Liver (tissue), 10 donors: ENCODE measurements around the gene UBE2M. TPM values are rescaled to one million over a fixed set of nuclear protein-coding genes. Genes with fewer than 3 reads are reported as not detected.
"Not testable (repeated sequence)": the region's sequence is repeated elsewhere in the genome, so short reads cannot be mapped to it uniquely, and the experiment has no call there.

ENCODE experiments used
- DNase-seq: peaks from one replicate; pipeline ENCODE4 v3.0.0-alpha.2; 2017; ENCODE audit warnings: low spot score
- H3K27ac ChIP-seq, 2 donors: one replicate each; pipeline ENCODE4 v1.7.0; 2013; ENCODE audit warnings: inconsistent platforms in 2 of 2, low read length in 2 of 2, control low read depth in 1 of 2, low read depth in 1 of 2, mild to moderate bottlenecking in 1 of 2
- H3K27me3 ChIP-seq, 4 donors: one replicate each; pipeline versions ENCODE4 v1.6.1 to v1.7.0; 2013; ENCODE audit warnings: low read length in 3 of 4, inconsistent platforms in 1 of 4, mild to moderate bottlenecking in 1 of 4, moderate library complexity in 1 of 4; ENCODE audit not compliant: control insufficient read depth in 4 of 4, insufficient read depth in 4 of 4
- H3K36me3 ChIP-seq, 4 donors: one replicate each; pipeline versions ENCODE4 v1.6.1 to v1.7.0; 2013; ENCODE audit warnings: low read length in 3 of 4, mild to moderate bottlenecking in 3 of 4, low read depth in 1 of 4, moderate library complexity in 1 of 4; ENCODE audit not compliant: control insufficient read depth in 4 of 4, insufficient read depth in 3 of 4
- H3K4me1 ChIP-seq, 4 donors: one replicate each; pipeline versions ENCODE4 v1.6.1 to v1.7.0; 2013; ENCODE audit warnings: low read length in 3 of 4, mild to moderate bottlenecking in 3 of 4, moderate library complexity in 1 of 4; ENCODE audit not compliant: control insufficient read depth in 4 of 4, insufficient read depth in 4 of 4
- H3K4me3 ChIP-seq, 3 donors: one replicate each; pipeline versions ENCODE4 v1.6.1 to v1.7.0; 2013; ENCODE audit warnings: low read length in 3 of 3, control low read depth in 1 of 3, low read depth in 1 of 3, mild to moderate bottlenecking in 1 of 3
- H3K9ac ChIP-seq, 2 donors: one replicate each; pipeline ENCODE4 v1.7.0; 2013; ENCODE audit warnings: low read length in 2 of 2, mild to moderate bottlenecking in 2 of 2, moderate library complexity in 2 of 2, control low read depth in 1 of 2, low read depth in 1 of 2
- H3K9me3 ChIP-seq, 4 donors: one replicate each; pipeline versions ENCODE4 v1.6.1 to v1.7.0; 2013; ENCODE audit warnings: low read length in 3 of 4; ENCODE audit not compliant: control insufficient read depth in 4 of 4
- EGR1 ChIP-seq, 2 donors: IDR thresholded peaks; 2 replicates each; pipeline ENCODE4 v1.6.1; 2016 to 2018; ENCODE audit warnings: antibody characterized with exemption in 2 of 2, low read depth in 2 of 2
- FOXA1 ChIP-seq: IDR thresholded peaks from 2 replicates; pipeline ENCODE4 v1.6.1; 2016; ENCODE audit warnings: antibody characterized with exemption
- GABPA ChIP-seq, 2 donors: IDR thresholded peaks in 1 of 2; conservative IDR thresholded peaks in 1 of 2; 2 replicates each; pipeline ENCODE4 v1.6.1; 2016; ENCODE audit warnings: antibody characterized with exemption in 2 of 2, mild to moderate bottlenecking in 1 of 2, moderate library complexity in 1 of 2
- HNF4A ChIP-seq, 2 donors: conservative IDR thresholded peaks; 2 replicates each; pipeline ENCODE4 v1.6.1; 2016; ENCODE audit warnings: antibody characterized with exemption in 2 of 2, mild to moderate bottlenecking in 2 of 2
- HNF4G ChIP-seq: IDR thresholded peaks from 2 replicates; pipeline ENCODE4 v1.6.1; 2016; ENCODE audit warnings: antibody characterized with exemption
- JUND ChIP-seq, 2 donors: IDR thresholded peaks; 2 replicates each; pipeline ENCODE4 v1.6.1; 2016; ENCODE audit warnings: antibody characterized with exemption in 2 of 2
- NR2F2 ChIP-seq: IDR thresholded peaks from 2 replicates; pipeline ENCODE4 v1.6.1; 2016; ENCODE audit warnings: antibody characterized with exemption
- RXRA ChIP-seq, 2 donors: IDR thresholded peaks; 2 replicates each; pipeline ENCODE4 v1.6.1; 2017 to 2018; ENCODE audit warnings: antibody characterized with exemption in 2 of 2, mild to moderate bottlenecking in 1 of 2
- SP1 ChIP-seq: IDR thresholded peaks from 2 replicates; pipeline ENCODE4 v1.6.1; 2018; ENCODE audit warnings: antibody characterized with exemption, mild to moderate bottlenecking
- YY1 ChIP-seq: IDR thresholded peaks from 2 replicates; pipeline ENCODE4 v1.6.1; 2016; ENCODE audit warnings: antibody characterized with exemption, mild to moderate bottlenecking
- WGBS: extraction: QIAGEN DNeasy Blood & Tissue Kit; methylation state at CpG from one replicate; pipeline ENCODE4 v1.1.7; 2013; 5-methylcytosine and 5-hydroxymethylcytosine counted together
- polyA plus RNA-seq, 2 donors: library from polyadenylated mRNA; stranded (reverse) in 1 of 2; unstranded in 1 of 2; fragments of 200-250 nt in 1 of 2; fragments of >200 nt in 1 of 2; fragmentation: Nextera tagmentation in 1 of 2; extraction: Ambion mirVana in 1 of 2; gene quantifications; one replicate each; pipeline versions ENCODE4 v1.2.1 to v1.2.3, GENCODE V29; 2013 to 2015
- small RNA-seq: library from RNA; depleted of rRNA; stranded (forward); fragments of <200 nt; gene quantifications from one replicate; pipeline ENCODE3, GENCODE V24; 2014
- total RNA-seq, 2 donors: library from RNA; depleted of rRNA; stranded (reverse); fragments of >200 nt; gene quantifications; one replicate each; pipeline ENCODE4 v1.2.3, GENCODE V29; 2014
- TF ChIP-seq, protein P1 (sequence below): IDR thresholded peaks from 2 replicates; pipeline ENCODE4 v1.6.1; 2016; ENCODE audit warnings: antibody characterized with exemption
- TF ChIP-seq, protein P2 (sequence below): fragments of 150-350 bp; IDR thresholded peaks from 2 replicates; pipeline ENCODE4 v1.5.1; 2017; ENCODE audit warnings: improper control_type of control experiment, low read depth, low read length; ENCODE audit not compliant: missing input control
- TF ChIP-seq, protein P3 (sequence below): IDR thresholded peaks from 2 replicates; pipeline ENCODE4 v1.6.1; 2016; ENCODE audit warnings: antibody characterized with exemption
- TF ChIP-seq, protein P4 (sequence below): IDR thresholded peaks from 2 replicates; pipeline ENCODE4 v1.6.1; 2016; ENCODE audit warnings: antibody characterized with exemption, mild to moderate bottlenecking
- donor health status: healthy.
- donor health status: healthy.
- donor health status: healthy.
- donor health status: healthy.
- donor health status: healthy.

Gene UBE2M
- total and polyA plus RNA-seq, 4 donors = 7.6 to 30.7 (median 17.7) TPM

DNA sequence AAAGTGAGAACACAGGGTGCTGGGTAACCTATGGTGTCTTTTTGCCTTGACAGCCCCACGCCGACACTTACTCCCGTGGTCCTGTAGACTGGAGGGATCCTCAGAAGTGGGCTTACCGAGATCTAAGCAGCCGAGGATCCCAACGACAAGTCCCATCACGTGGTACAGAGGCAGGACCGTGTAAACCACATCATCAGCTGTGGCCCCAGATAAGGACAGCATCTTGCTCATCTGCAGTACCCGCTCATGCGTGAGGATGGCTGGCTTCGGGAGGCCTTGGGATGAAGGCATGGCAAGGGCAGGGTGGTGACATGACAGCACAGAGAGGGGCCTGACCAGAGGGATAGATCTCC, 48.7 kb downstream of the UBE2M start:
- H3K4me1 ChIP-seq = peaks cover 20 to 81% (median 64%) of the 10 kb centered on the region in 4 donors
- DNase-seq = no peak
- H3K27ac ChIP-seq = peak overlapping the region; percentile 80 to 86
- H3K9ac ChIP-seq = peak overlapping the region in 1 of 2 donors; percentile 43
- no peaks in the 10 kb centered on the region for H3K9me3 ChIP-seq
- peaks cover 0 to 3% (median 0%) of the 10 kb centered on the region in 4 donors for H3K36me3 ChIP-seq
- H3K4me3 ChIP-seq = peak overlapping the region; percentile 30 to 68 (median 66)
- no peaks in the 10 kb centered on the region for H3K27me3 ChIP-seq
- 40% methylated on average over 11 of the region's 11 CpGs for WGBS
- no peak for TF ChIP-seq SP1
- no peak for TF ChIP-seq FOXA1
- TF ChIP-seq, protein P1, sequence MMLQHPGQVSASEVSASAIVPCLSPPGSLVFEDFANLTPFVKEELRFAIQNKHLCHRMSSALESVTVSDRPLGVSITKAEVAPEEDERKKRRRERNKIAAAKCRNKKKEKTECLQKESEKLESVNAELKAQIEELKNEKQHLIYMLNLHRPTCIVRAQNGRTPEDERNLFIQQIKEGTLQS = no peak
- TF ChIP-seq, protein P2, sequence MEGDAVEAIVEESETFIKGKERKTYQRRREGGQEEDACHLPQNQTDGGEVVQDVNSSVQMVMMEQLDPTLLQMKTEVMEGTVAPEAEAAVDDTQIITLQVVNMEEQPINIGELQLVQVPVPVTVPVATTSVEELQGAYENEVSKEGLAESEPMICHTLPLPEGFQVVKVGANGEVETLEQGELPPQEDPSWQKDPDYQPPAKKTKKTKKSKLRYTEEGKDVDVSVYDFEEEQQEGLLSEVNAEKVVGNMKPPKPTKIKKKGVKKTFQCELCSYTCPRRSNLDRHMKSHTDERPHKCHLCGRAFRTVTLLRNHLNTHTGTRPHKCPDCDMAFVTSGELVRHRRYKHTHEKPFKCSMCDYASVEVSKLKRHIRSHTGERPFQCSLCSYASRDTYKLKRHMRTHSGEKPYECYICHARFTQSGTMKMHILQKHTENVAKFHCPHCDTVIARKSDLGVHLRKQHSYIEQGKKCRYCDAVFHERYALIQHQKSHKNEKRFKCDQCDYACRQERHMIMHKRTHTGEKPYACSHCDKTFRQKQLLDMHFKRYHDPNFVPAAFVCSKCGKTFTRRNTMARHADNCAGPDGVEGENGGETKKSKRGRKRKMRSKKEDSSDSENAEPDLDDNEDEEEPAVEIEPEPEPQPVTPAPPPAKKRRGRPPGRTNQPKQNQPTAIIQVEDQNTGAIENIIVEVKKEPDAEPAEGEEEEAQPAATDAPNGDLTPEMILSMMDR = no peak
- TF ChIP-seq, protein P3, sequence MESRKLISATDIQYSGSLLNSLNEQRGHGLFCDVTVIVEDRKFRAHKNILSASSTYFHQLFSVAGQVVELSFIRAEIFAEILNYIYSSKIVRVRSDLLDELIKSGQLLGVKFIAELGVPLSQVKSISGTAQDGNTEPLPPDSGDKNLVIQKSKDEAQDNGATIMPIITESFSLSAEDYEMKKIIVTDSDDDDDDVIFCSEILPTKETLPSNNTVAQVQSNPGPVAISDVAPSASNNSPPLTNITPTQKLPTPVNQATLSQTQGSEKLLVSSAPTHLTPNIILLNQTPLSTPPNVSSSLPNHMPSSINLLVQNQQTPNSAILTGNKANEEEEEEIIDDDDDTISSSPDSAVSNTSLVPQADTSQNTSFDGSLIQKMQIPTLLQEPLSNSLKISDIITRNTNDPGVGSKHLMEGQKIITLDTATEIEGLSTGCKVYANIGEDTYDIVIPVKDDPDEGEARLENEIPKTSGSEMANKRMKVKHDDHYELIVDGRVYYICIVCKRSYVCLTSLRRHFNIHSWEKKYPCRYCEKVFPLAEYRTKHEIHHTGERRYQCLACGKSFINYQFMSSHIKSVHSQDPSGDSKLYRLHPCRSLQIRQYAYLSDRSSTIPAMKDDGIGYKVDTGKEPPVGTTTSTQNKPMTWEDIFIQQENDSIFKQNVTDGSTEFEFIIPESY = no peak
- no peak for TF ChIP-seq YY1
- no peak for TF ChIP-seq NR2F2
- TF ChIP-seq, protein P4, sequence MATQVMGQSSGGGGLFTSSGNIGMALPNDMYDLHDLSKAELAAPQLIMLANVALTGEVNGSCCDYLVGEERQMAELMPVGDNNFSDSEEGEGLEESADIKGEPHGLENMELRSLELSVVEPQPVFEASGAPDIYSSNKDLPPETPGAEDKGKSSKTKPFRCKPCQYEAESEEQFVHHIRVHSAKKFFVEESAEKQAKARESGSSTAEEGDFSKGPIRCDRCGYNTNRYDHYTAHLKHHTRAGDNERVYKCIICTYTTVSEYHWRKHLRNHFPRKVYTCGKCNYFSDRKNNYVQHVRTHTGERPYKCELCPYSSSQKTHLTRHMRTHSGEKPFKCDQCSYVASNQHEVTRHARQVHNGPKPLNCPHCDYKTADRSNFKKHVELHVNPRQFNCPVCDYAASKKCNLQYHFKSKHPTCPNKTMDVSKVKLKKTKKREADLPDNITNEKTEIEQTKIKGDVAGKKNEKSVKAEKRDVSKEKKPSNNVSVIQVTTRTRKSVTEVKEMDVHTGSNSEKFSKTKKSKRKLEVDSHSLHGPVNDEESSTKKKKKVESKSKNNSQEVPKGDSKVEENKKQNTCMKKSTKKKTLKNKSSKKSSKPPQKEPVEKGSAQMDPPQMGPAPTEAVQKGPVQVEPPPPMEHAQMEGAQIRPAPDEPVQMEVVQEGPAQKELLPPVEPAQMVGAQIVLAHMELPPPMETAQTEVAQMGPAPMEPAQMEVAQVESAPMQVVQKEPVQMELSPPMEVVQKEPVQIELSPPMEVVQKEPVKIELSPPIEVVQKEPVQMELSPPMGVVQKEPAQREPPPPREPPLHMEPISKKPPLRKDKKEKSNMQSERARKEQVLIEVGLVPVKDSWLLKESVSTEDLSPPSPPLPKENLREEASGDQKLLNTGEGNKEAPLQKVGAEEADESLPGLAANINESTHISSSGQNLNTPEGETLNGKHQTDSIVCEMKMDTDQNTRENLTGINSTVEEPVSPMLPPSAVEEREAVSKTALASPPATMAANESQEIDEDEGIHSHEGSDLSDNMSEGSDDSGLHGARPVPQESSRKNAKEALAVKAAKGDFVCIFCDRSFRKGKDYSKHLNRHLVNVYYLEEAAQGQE = no peak
- TF ChIP-seq GABPA (IDR thresholded peaks at IDR 0.05 in 1 of 2, conservative IDR thresholded peaks at IDR 0.05 in 1 of 2) = no peak
- TF ChIP-seq EGR1 (IDR thresholded peaks at IDR 0.05; ENCODE audit: low read depth in 2 of 2) = no peak
- no peak for TF ChIP-seq HNF4A (conservative IDR thresholded peaks at IDR 0.05)
- TF ChIP-seq HNF4G = no peak

DNA sequence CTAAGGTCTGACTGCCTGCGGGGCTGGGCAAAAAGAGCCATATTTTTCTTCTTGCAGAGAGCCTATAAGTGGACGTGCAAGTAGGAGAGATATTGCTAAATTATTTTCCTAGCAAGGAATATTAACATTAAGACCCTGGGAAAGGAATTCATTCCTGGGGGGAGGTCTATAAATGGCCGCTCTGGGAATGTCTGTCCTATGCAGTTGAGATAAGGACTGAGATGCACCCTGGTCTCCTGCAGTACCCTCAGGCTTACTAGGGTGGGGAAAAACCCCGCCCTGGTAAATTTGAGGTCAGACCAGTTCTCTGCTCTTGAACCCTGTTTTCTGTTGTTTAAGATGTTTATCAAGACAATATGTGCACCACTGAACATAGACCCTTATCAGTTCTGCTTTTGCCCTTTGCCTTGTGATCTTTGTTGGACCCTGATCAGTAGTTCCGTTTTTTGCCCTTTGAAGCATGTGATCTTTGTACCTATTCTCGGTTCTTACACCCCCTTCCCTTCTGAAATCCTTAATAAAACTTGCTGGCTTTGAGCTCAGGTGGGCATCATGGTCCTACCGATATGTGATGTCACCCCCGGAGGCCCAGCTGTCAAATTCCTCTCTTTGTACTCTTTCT, 50.7 kb downstream of the UBE2M start:
- not testable (repeated sequence) for H3K9me3 ChIP-seq, H3K27me3 ChIP-seq, H3K4me3 ChIP-seq, H3K9ac ChIP-seq, H3K36me3 ChIP-seq, DNase-seq
- Histone ChIP-seq H3K4me1 (peaks cover 12 to 69% (median 54%) of the 10 kb centered on the region in 4 donors), H3K27ac (peak overlapping the region in 1 of 2 donors; percentile 28)
- TF ChIP-seq JUND (IDR thresholded peaks at IDR 0.05) (peak in 1 of 2 donors; percentile 21), SP1 (peak; percentile 41), NR2F2 (peak; percentile 49), HNF4A (conservative IDR thresholded peaks at IDR 0.05) (peak; percentile 95), YY1 (peak; percentile 27), HNF4G (peak; percentile 78), RXRA (IDR thresholded peaks at IDR 0.05) (peak; percentile 61 to 77)
- 56% methylated on average over 8 of the region's 8 CpGs for WGBS

Small RNA genes lying within 50 kb of the gene (small RNA-seq; reads per million reads assigned to genes)
- 0.09 reads per million for gene MIR6807
- gene RN7SL525P = not detected

Other genes with a start within 250 kb of the UBE2M start
- 1 to 10 TPM; 3.1 to 3.5 TPM for gene ZSCAN22, start 231.6 kb downstream of the UBE2M start, total RNA-seq
- under 1 TPM; 0.88 to 0.89 TPM for gene ZSCAN22, start 231.6 kb downstream of the UBE2M start, polyA plus RNA-seq
- gene A1BG, start 205.1 kb downstream of the UBE2M start, total RNA-seq = 100 to 1,000 TPM; 521 to 838 TPM
- gene A1BG, start 205.1 kb downstream of the UBE2M start, polyA plus RNA-seq = 1,000 to 10,000 TPM; 1,221 to 2,157 TPM
- gene ZNF497, start 195.9 kb downstream of the UBE2M start, total RNA-seq = 1 to 10 TPM; 1.1 to 4.4 TPM
- 1 to 10 TPM in 1 of 2 donors, under 1 TPM in 1; 0.60 to 1.4 TPM for gene ZNF497, start 195.9 kb downstream of the UBE2M start, polyA plus RNA-seq
- 1 to 10 TPM; 2.1 to 3.6 TPM for gene ZNF837, start 177.6 kb downstream of the UBE2M start, total RNA-seq
- gene ZNF837, start 177.6 kb downstream of the UBE2M start, polyA plus RNA-seq = 1 to 10 TPM in 1 of 2 donors, under 1 TPM in 1; 0.54 to 2.6 TPM
- gene RPS5, start 171.3 kb downstream of the UBE2M start, total RNA-seq = 1,000 to 10,000 TPM in 1 of 2 donors, 100 to 1,000 TPM in 1; 657 to 1,403 TPM
- gene RPS5, start 171.3 kb downstream of the UBE2M start, polyA plus RNA-seq = 100 to 1,000 TPM; 229 to 600 TPM
- not detected for gene RNF225, start 163.0 kb downstream of the UBE2M start, total RNA-seq
- gene RNF225, start 163.0 kb downstream of the UBE2M start, polyA plus RNA-seq = not detected
- 10 to 100 TPM in 1 of 2 donors, 1 to 10 TPM in 1; 9.4 to 12.6 TPM for gene ZNF584, start 150.0 kb downstream of the UBE2M start, total RNA-seq
- gene ZNF584, start 150.0 kb downstream of the UBE2M start, polyA plus RNA-seq = 10 to 100 TPM in 1 of 2 donors, 1 to 10 TPM in 1; 3.6 to 10.6 TPM
- 1 to 10 TPM; 1.3 to 2.0 TPM for gene ZNF132, start 118.5 kb downstream of the UBE2M start, total RNA-seq
- under 1 TPM; 0.64 to 0.72 TPM for gene ZNF132, start 118.5 kb downstream of the UBE2M start, polyA plus RNA-seq
- 1 to 10 TPM; 3.8 to 4.9 TPM for gene ZNF324B, start 107.0 kb downstream of the UBE2M start, total RNA-seq
- gene ZNF324B, start 107.0 kb downstream of the UBE2M start, polyA plus RNA-seq = 1 to 10 TPM in 1 of 2 donors, under 1 TPM in 1; 0.53 to 1.9 TPM
- 1 to 10 TPM; 8.4 TPM for gene ZNF324, start 91.5 kb downstream of the UBE2M start, total RNA-seq
- 1 to 10 TPM; 2.3 to 2.6 TPM for gene ZNF324, start 91.5 kb downstream of the UBE2M start, polyA plus RNA-seq
- gene ZNF446, start 82.3 kb downstream of the UBE2M start, total RNA-seq = 1 to 10 TPM; 2.8 to 4.6 TPM
- 1 to 10 TPM; 3.3 to 4.8 TPM for gene ZNF446, start 82.3 kb downstream of the UBE2M start, polyA plus RNA-seq
- gene SLC27A5, start 46.6 kb downstream of the UBE2M start, total RNA-seq = 100 to 1,000 TPM in 1 of 2 donors, 10 to 100 TPM in 1; 31.9 to 395 TPM
- gene SLC27A5, start 46.6 kb downstream of the UBE2M start, polyA plus RNA-seq = 100 to 1,000 TPM; 316 to 326 TPM
- 1 to 10 TPM; 2.1 to 3.2 TPM for gene ZBTB45, start 38.8 kb downstream of the UBE2M start, total RNA-seq
- 1 to 10 TPM; 2.2 to 4.0 TPM for gene ZBTB45, start 38.8 kb downstream of the UBE2M start, polyA plus RNA-seq
- 100 to 1,000 TPM in 1 of 2 donors, 10 to 100 TPM in 1; 80.5 to 157 TPM for gene TRIM28, start 14.5 kb downstream of the UBE2M start, total RNA-seq
- gene TRIM28, start 14.5 kb downstream of the UBE2M start, polyA plus RNA-seq = 10 to 100 TPM; 47.1 to 88.0 TPM
- 10 to 100 TPM; 58.0 to 69.5 TPM for gene CHMP2A, start 3.5 kb downstream of the UBE2M start, total RNA-seq
- gene CHMP2A, start 3.5 kb downstream of the UBE2M start, polyA plus RNA-seq = 100 to 1,000 TPM in 1 of 2 donors, 10 to 100 TPM in 1; 97.1 to 107 TPM
- gene MZF1, start 14.7 kb upstream of the UBE2M start, total RNA-seq = 10 to 100 TPM in 1 of 2 donors, 1 to 10 TPM in 1; 9.3 to 21.1 TPM
- gene MZF1, start 14.7 kb upstream of the UBE2M start, polyA plus RNA-seq = 1 to 10 TPM; 4.9 to 8.2 TPM